ENCODE results near the gene FER.
A peak's percentile ranks its signal among the peaks of the same experiment; 100 is the strongest.

The FER gene

DNA sequence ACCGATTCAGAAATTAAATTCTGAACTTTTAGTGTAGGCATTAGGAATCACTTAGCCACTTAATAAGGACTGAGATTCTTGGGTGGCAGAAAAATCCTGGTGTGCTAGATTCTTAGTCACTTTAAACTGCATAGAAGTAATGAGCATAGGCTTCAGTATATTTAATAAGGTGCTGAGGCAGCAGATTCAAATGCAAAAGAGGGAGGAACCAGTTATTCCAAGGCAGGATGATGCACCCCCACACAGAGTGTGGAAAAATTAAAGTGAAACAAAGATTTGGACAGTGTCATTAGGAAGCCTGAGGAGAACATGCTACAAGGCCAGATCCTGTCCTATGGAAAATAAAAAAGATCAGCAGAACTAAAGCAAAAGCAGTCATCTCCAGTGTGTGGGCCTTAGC is 444.3 kb downstream of the FER start:
- TF ChIP-seq ZNF664 (tag by site-specific recombination; IDR thresholded peaks at IDR 0.05): no peak
- TF ChIP-seq ZNF555 (tag by site-specific recombination; conservative IDR thresholded peaks at IDR 0.05): no peak
- TF ChIP-seq ZNF366 (tag by site-specific recombination; conservative IDR thresholded peaks at IDR 0.05): no peak
- TF ChIP-seq, protein P1, sequence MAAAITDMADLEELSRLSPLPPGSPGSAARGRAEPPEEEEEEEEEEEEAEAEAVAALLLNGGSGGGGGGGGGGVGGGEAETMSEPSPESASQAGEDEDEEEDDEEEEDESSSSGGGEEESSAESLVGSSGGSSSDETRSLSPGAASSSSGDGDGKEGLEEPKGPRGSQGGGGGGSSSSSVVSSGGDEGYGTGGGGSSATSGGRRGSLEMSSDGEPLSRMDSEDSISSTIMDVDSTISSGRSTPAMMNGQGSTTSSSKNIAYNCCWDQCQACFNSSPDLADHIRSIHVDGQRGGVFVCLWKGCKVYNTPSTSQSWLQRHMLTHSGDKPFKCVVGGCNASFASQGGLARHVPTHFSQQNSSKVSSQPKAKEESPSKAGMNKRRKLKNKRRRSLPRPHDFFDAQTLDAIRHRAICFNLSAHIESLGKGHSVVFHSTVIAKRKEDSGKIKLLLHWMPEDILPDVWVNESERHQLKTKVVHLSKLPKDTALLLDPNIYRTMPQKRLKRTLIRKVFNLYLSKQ (tag by site-specific recombination; IDR thresholded peaks at IDR 0.05; ENCODE audit: borderline replicate concordance): no peak
- TF ChIP-seq ZNF202 (tag by site-specific recombination; IDR thresholded peaks at IDR 0.05; ENCODE audit: borderline replicate concordance): no peak
- no peak for TF ChIP-seq KLF16 (tag by site-specific recombination; IDR thresholded peaks at IDR 0.05)
- no peak for TF ChIP-seq REPIN1 (tag by site-specific recombination; IDR thresholded peaks at IDR 0.05; ENCODE audit: low read depth)
- no peak for TF ChIP-seq ZSCAN30 (tag by site-specific recombination; IDR thresholded peaks at IDR 0.05)
- no peak for TF ChIP-seq ZBTB8A (tag by site-specific recombination; IDR thresholded peaks at IDR 0.05)
- no peak for TF ChIP-seq ZNF624 (tag by site-specific recombination; IDR thresholded peaks at IDR 0.05)
- TF ChIP-seq, protein P2, sequence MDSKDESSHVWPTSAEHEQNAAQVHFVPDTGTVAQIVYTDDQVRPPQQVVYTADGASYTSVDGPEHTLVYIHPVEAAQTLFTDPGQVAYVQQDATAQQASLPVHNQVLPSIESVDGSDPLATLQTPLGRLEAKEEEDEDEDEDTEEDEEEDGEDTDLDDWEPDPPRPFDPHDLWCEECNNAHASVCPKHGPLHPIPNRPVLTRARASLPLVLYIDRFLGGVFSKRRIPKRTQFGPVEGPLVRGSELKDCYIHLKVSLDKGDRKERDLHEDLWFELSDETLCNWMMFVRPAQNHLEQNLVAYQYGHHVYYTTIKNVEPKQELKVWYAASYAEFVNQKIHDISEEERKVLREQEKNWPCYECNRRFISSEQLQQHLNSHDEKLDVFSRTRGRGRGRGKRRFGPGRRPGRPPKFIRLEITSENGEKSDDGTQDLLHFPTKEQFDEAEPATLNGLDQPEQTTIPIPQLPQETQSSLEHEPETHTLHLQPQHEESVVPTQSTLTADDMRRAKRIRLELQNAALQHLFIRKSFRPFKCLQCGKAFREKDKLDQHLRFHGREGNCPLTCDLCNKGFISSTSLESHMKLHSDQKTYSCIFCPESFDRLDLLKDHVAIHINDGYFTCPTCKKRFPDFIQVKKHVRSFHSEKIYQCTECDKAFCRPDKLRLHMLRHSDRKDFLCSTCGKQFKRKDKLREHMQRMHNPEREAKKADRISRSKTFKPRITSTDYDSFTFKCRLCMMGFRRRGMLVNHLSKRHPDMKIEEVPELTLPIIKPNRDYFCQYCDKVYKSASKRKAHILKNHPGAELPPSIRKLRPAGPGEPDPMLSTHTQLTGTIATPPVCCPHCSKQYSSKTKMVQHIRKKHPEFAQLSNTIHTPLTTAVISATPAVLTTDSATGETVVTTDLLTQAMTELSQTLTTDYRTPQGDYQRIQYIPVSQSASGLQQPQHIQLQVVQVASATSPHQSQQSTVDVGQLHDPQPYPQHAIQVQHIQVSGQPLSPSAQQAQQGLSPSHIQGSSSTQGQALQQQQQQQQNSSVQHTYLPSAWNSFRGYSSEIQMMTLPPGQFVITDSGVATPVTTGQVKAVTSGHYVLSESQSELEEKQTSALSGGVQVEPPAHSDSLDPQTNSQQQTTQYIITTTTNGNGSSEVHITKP (tag by site-specific recombination; IDR thresholded peaks at IDR 0.05): no peak
- Histone ChIP-seq H3K9me3 (ENCODE audit: control insufficient read depth, insufficient read depth, low read depth, low read length) (no peaks in the 10 kb centered on the region), H3K27ac (ENCODE audit: extremely low read depth, low read depth, low read length) (no peak overlapping the region), H3K4me1 (ENCODE audit: control insufficient read depth, insufficient read depth, low read length) (peaks cover 10% of the 10 kb centered on the region), H3K36me3 (ENCODE audit: control insufficient read depth in 2 of 2, insufficient read depth in 1 of 2, low read length in 2 of 2) (no peaks in the 10 kb centered on the region), H3K4me3 (ENCODE audit: low read depth, low read length) (no peak overlapping the region)
- CTCF ChIA-PET: no interaction called here
- POLR2A ChIA-PET: no interaction called here

DNA sequence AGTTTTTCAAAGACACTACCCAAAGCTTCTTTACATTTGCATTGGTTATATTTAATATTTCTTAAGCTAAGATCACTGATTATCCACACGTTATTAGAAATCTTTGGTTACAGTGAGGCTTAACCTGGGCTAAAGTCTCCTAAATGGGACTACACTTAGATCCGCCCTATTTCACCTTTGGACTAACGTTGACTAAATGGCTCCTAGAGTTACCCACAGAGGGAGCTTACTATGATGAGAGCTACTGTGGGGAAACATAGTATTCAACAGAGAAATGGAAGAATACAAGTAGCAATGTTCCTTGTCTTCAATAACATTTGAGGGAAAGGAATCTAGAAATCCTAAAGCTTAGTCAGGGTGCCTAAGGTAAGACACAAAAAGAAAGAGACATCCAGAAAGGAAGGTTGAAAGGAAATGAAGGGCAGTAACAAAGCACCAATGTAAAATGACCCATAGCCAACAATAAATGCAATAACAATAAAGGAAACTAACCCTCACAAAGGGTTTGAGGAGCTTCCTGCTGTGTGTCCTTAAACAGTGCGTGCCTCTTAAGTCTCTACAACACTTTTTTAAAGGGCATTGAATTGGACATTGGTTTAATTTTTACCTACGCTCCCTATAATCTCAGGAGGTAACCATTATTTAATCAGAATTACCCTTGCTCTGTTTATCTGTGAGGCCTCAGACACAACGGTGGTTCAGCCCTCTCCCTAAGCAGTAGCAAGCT is 445.0 kb downstream of the FER start:
- Histone ChIP-seq H3K4me1 (ENCODE audit: control insufficient read depth, insufficient read depth, low read length) (peaks cover 10% of the 10 kb centered on the region), H3K36me3 (ENCODE audit: control insufficient read depth in 2 of 2, insufficient read depth in 1 of 2, low read length in 2 of 2) (no peaks in the 10 kb centered on the region), H3K27ac (ENCODE audit: extremely low read depth, low read depth, low read length) (no peak overlapping the region), H3K9me3 (ENCODE audit: control insufficient read depth, insufficient read depth, low read depth, low read length) (no peaks in the 10 kb centered on the region), H3K4me3 (ENCODE audit: low read depth, low read length) (no peak overlapping the region)
- no peak for TF ChIP-seq ZNF510 (tag by site-specific recombination; IDR thresholded peaks at IDR 0.05; ENCODE audit: insufficient replicate concordance)
- TF ChIP-seq, protein P3, sequence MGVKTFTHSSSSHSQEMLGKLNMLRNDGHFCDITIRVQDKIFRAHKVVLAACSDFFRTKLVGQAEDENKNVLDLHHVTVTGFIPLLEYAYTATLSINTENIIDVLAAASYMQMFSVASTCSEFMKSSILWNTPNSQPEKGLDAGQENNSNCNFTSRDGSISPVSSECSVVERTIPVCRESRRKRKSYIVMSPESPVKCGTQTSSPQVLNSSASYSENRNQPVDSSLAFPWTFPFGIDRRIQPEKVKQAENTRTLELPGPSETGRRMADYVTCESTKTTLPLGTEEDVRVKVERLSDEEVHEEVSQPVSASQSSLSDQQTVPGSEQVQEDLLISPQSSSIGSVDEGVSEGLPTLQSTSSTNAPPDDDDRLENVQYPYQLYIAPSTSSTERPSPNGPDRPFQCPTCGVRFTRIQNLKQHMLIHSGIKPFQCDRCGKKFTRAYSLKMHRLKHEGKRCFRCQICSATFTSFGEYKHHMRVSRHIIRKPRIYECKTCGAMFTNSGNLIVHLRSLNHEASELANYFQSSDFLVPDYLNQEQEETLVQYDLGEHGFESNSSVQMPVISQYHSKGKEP (tag by site-specific recombination; IDR thresholded peaks at IDR 0.05): 0 out of 2 replicates have a peak, but pooled peaks have one; percentile 7
- POLR2A ChIA-PET: no interaction called here
- CTCF ChIA-PET: interaction anchor here (0.6 kb wide), 1 partner anchor 520 kb away, joined by 3 read pairs; no protein-coding TSS in a partner anchor

DNA sequence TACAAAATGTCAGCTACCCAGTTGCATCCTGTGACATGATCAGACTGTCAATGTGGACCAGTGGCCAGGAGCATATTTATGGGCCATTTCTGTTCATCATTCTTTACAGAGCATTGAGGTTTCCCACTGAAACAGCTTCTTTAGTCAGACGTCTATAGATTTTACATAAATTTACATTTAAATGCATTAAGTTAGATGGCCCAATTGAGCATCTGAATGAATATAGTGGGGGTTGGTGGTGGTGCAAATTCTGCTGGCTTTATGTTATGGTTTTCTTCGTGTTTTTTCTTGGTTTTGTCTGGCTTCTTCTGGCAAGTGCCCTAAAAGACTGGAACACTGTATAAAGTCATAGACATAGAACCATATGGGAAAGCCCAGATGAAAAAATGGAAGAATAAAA is 448.0 kb downstream of the FER start:
- Histone ChIP-seq H3K27ac (ENCODE audit: extremely low read depth, low read depth, low read length) (no peak overlapping the region), H3K9me3 (ENCODE audit: control insufficient read depth, insufficient read depth, low read depth, low read length) (no peaks in the 10 kb centered on the region), H3K36me3 (ENCODE audit: control insufficient read depth in 2 of 2, insufficient read depth in 1 of 2, low read length in 2 of 2) (no peaks in the 10 kb centered on the region), H3K4me3 (ENCODE audit: low read depth, low read length) (no peak overlapping the region), H3K4me1 (ENCODE audit: control insufficient read depth, insufficient read depth, low read length) (peaks cover 10% of the 10 kb centered on the region)
- TF ChIP-seq ZNF24 (tag by site-specific recombination; IDR thresholded peaks at IDR 0.05): no peak
- TF ChIP-seq TCF7L2 (IDR thresholded peaks at IDR 0.05; ENCODE audit: borderline replicate concordance, low read depth, low read length): no peak
- TF ChIP-seq ZNF76 (tag by site-specific recombination; IDR thresholded peaks at IDR 0.05; ENCODE audit: borderline replicate concordance, low read depth): no peak
- TF ChIP-seq, protein P4, sequence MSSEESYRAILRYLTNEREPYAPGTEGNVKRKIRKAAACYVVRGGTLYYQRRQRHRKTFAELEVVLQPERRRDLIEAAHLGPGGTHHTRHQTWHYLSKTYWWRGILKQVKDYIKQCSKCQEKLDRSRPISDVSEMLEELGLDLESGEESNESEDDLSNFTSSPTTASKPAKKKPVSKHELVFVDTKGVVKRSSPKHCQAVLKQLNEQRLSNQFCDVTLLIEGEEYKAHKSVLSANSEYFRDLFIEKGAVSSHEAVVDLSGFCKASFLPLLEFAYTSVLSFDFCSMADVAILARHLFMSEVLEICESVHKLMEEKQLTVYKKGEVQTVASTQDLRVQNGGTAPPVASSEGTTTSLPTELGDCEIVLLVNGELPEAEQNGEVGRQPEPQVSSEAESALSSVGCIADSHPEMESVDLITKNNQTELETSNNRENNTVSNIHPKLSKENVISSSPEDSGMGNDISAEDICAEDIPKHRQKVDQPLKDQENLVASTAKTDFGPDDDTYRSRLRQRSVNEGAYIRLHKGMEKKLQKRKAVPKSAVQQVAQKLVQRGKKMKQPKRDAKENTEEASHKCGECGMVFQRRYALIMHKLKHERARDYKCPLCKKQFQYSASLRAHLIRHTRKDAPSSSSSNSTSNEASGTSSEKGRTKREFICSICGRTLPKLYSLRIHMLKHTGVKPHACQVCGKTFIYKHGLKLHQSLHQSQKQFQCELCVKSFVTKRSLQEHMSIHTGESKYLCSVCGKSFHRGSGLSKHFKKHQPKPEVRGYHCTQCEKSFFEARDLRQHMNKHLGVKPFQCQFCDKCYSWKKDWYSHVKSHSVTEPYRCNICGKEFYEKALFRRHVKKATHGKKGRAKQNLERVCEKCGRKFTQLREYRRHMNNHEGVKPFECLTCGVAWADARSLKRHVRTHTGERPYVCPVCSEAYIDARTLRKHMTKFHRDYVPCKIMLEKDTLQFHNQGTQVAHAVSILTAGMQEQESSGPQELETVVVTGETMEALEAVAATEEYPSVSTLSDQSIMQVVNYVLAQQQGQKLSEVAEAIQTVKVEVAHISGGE (tag by site-specific recombination; conservative IDR thresholded peaks at IDR 0.05; ENCODE audit: low read depth): no peak
- TF ChIP-seq HOXC10 (CRISPR knock-in tag; IDR thresholded peaks at IDR 0.05): no peak
- TF ChIP-seq ZNF223 (tag by site-specific recombination; IDR thresholded peaks at IDR 0.05): no peak
- TF ChIP-seq ZNF138 (tag by site-specific recombination; IDR thresholded peaks at IDR 0.05; ENCODE audit: borderline replicate concordance): no peak
- CTCF ChIA-PET: no interaction called here
- POLR2A ChIA-PET: no interaction called here
